GM18909 (cell line): Measurements from ENCODE around the gene MILR1.
A peak's percentile ranks its signal among the peaks of the same experiment; 100 is the strongest.

Experiments
- ATAC-seq: cut with Tn5 transposase; IDR thresholded peaks from one replicate; pipeline ENCODE4 v1.9.1; 2021; ENCODE audit warnings: mild to moderate bottlenecking; ENCODE audit not compliant: unreplicated experiment, poor library complexity

The MILR1 gene

GRCh38 chr17:64500862-64501765 is 52.2 kb downstream of the MILR1 start:
- ATAC-seq, result no peak

- ATAC-seq, result no peak
These were observed 53.1 kb downstream of the MILR1 start for GRCh38 chr17:64502021-64502420.

GRCh38 chr17:64502809-64503208 is 53.9 kb downstream of the MILR1 start:
- ATAC-seq, result no peak

GRCh38 chr17:64503341-64503740 is 54.4 kb downstream of the MILR1 start:
- no peak for ATAC-seq

- ATAC-seq, result no peak
These were observed 55.2 kb downstream of the MILR1 start for GRCh38 chr17:64503821-64504768.

- ATAC-seq, result no peak
These were observed 55.9 kb downstream of the MILR1 start for GRCh38 chr17:64504769-64505339.

GRCh38 chr17:64505340-64506200 is 56.7 kb downstream of the MILR1 start:
- peak; percentile 26 for ATAC-seq

GRCh38 chr17:64506201-64506575 is 57.3 kb downstream of the MILR1 start, which contains the start of gene DDX5:
Gene DDX5 (minus strand): TSS chr17:64506289. CDS start chr17:64506119, 170 bp downstream.
- ATAC-seq, result peak; percentile 67

- ATAC-seq, result peak; percentile 64
These were observed 57.9 kb downstream of the MILR1 start, which contains the start of gene CEP95 for GRCh38 chr17:64506576-64507412. Gene CEP95 (plus strand): TSS chr17:64506977. CDS start chr17:64507098, 121 bp downstream.

- peak; percentile 23 for ATAC-seq
These were observed 58.5 kb downstream of the MILR1 start for GRCh38 chr17:64507413-64507782.

- ATAC-seq, result no peak
These were observed 59.8 kb downstream of the MILR1 start for GRCh38 chr17:64508683-64509082.

- no peak for ATAC-seq
These were observed 60.3 kb downstream of the MILR1 start for GRCh38 chr17:64509179-64509578.

GRCh38 chr17:64515419-64515818 is 66.5 kb downstream of the MILR1 start:
- no peak for ATAC-seq

- no peak for ATAC-seq
These were observed 66.9 kb downstream of the MILR1 start for GRCh38 chr17:64515829-64516228.
